GM12874 (cell line): ENCODE results near the gene TPM1.

Experiments used
- TF ChIP-seq, protein P1 (sequence below): IDR thresholded peaks from 2 replicates; pipeline ENCODE4 v1.5.1; 2011; ENCODE audit warnings: low read depth, mild to moderate bottlenecking, control low read depth, low read length, moderate library complexity; ENCODE audit not compliant: insufficient read depth

Gene TPM1

GRCh38 chr15:63041974-63042876 is at the start of gene TPM1:
Gene TPM1 (plus strand): TSS chr15:63042747. CDS start chr15:63042830, 83 bp downstream.
- TF ChIP-seq, protein P1, sequence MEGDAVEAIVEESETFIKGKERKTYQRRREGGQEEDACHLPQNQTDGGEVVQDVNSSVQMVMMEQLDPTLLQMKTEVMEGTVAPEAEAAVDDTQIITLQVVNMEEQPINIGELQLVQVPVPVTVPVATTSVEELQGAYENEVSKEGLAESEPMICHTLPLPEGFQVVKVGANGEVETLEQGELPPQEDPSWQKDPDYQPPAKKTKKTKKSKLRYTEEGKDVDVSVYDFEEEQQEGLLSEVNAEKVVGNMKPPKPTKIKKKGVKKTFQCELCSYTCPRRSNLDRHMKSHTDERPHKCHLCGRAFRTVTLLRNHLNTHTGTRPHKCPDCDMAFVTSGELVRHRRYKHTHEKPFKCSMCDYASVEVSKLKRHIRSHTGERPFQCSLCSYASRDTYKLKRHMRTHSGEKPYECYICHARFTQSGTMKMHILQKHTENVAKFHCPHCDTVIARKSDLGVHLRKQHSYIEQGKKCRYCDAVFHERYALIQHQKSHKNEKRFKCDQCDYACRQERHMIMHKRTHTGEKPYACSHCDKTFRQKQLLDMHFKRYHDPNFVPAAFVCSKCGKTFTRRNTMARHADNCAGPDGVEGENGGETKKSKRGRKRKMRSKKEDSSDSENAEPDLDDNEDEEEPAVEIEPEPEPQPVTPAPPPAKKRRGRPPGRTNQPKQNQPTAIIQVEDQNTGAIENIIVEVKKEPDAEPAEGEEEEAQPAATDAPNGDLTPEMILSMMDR, result no peak

DNA sequence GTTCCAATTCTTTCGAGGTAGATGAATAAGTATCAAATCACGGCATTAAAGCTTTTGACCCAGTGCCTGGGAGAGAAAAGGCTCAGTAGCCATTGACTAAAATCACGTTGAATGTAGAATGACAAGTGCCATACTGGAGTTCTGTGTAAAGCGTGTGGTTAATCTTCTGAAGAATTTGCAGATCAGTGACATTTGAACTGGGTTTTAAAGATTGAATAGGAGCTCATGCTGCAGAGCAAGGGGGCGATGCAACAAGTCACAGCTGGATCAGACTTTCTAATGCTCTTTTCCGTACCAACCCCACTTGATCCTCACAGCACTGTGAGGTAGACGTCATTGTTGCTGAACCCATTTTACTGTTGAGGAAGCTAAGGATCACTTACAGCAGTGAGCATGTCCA is 49.5 kb upstream of the TPM1 start:
- TF ChIP-seq, protein P1, result no peak

GRCh38 chr15:62994439-62994838 is 48.1 kb upstream of the TPM1 start:
- TF ChIP-seq, protein P1, result no peak

GRCh38 chr15:62994975-62995681 is 47.4 kb upstream of the TPM1 start:
- TF ChIP-seq, protein P1, result no peak

DNA sequence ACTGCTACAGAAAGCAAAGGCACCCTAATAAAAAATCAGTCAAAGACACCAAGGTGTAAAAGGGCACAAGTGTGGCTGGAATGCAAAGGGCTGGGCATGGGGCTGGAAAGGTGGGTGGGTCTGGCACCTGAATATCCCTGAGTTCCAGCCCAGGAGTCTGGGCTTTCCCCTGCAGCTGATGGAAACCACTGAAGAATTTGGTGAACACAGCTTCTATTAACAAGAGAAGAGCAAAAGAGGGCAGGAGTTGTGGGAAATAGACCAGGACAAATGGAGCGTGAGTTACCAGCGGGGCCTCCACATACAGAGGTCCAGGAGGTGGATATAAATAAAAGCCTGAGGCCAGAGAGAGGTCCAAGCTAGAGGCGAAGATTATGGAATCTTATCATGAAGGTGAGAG is 45.1 kb upstream of the TPM1 start:
- TF ChIP-seq, protein P1, result no peak

GRCh38 chr15:62998262-62998890 is 44.2 kb upstream of the TPM1 start:
- TF ChIP-seq, protein P1, result no peak

- TF ChIP-seq, protein P1, result no peak
These were observed 43.4 kb upstream of the TPM1 start for GRCh38 chr15:62999178-62999577.
